NCI-H1105 treated with DMSO at 0.1 percent for 48 hours (cell line): ENCODE measurements around the gene CRYBB1.
"Not testable (repeated sequence)": the region's sequence is repeated elsewhere in the genome, so short reads cannot be mapped to it uniquely, and the experiment has no call there.

Experiments used
- DNase-seq: peaks from one replicate; lab custom pipeline; 2025; lab: John Stamatoyannopoulos, UW

Gene CRYBB1

DNA sequence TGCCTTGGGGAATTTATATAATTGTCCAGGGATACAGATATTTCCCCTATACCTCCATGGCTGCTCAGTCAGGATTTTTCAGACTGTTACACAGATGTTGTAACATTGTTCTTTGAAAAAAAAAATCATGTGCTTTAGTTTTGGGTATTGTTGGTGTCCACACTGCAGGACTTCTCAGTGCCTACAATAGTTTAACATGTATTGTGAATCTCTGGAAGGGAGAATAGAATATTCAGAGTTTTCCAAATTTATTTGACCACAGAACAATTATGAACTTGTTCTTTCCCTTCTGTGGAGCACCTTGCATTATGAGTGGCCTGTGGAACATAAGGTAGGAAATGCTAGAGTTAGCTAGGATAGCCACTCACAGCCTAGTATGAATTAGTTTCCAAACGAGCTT is 18.5 kb upstream of the CRYBB1 start:
- no peak for DNase-seq

DNA sequence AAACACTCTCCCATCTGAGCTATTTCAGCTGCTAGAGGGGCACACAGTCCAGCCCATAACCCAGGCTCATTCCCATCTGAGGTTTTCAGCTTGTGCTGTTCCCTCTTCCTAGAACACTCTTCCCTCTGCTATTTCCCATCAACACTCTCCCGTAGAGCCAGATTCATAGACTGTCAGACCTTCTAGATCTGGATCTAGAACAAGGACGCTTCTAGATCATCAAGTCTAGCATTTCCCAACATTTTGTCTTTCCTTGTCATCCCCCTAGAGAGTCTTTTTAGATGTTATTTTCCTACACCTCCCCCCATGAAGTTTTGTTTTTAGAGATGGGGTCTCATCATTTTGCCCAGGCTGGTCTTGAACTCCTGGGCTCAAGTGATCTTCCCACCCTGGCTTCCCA is 17.3 kb upstream of the CRYBB1 start:
- DNase-seq, result no peak

DNA sequence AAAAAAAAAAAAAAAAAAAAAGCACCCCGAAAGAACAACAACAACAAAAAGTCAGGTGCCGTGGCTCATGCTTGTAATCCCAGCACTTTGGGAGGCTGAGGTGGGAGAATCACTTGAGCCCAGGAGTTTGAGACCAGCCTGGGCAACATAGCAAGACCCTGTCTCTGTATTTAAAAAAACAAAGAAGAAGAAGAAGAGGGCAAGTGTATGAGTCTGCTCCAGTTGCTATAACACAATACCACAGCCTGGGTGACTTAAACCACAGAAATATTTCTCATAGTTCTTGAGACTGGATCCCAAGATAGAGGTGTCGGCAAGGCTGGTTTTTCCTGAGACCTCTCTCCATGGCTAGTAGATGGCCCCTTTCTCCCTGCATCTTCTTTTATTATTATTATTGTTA is 16.4 kb upstream of the CRYBB1 start:
- DNase-seq, result no peak

DNA sequence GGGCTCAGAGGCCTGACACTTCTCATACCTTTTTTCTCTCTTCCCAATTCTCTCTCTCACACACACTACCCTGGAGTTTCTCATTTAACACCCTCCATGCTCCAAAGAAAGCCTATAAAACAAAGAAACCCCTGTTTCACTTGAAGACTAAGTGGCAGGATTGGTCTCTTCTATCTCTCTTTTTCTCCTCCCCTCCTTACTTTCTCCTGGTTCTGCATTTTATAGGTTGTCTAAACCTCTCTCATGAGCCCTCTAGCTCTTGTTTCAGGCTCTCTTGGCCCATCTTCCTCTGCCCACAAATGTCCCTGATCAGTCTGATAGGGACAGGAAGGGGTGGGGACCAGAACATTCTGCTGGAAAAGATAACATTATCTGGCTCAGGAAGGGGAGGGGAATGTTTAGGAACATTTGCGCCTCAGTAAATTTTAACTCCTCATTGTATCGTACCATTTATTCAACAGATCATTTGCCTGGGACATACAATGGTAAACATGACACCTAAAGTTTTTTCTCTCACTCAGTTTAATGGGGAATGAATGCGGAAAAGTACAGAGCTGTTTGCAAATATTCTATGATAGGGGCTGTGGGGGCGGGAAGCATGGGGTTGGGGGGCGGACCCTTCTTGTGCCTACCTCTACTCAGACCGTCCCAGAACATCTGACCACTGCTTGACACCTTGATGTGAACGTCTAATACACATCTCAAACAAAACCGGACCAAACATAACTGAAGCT is 14.8 kb upstream of the CRYBB1 start:
- no peak for DNase-seq

DNA sequence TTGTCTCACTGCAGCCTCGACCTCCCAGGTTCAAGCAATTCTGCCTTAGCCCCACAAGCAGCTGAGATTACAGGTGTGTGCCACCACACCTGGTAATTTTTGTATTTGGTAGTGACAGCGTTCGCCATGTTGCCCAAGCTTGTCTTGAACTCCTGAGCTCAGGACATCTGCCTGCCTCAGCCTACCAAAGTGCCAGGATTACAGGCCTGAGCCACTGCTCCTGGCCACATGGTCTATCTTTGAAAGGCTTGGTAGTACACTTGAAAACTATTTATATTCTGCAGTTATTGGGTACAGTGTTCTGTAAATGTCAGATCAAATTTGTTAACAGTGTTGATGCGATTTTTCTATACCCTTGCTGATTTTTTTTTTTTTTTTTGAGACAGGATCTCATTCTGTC is 13.5 kb upstream of the CRYBB1 start:
- no peak for DNase-seq

DNA sequence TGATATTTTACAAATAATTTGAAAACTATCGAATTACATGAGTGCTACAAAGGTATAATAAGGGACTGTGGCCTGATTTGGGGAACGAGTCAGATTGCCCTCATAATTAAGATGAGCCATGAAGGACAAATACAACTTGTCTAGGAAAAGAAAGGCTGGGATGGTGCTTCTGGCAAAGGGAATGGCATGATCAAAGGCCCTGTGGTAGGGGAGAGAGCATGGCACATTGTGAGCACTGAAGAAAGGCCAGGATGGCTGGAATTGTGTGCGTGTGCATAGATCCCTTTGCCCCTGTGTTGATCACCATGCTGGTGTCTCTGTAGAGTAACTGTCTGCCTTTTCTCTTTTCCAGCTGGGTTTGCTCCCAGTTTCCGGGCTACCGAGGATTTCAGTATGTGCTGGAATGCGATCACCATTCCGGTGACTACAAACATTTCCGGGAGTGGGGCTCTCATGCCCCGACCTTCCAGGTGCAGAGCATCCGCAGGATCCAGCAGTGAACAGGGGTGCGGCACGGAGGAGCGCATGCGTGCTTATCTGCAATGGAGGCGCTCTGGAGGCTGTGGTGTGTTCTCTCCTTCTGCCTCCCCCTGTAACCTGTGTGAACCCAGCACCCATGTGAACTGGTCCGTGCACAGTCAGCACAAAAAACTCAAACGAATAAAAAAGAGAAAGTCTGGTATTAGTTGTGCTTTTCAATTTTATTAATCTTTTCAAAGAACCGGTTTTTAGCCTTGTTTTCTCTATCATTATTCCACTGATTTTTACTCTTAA is 12.3 kb upstream of the CRYBB1 start:
- DNase-seq, result no peak

DNA sequence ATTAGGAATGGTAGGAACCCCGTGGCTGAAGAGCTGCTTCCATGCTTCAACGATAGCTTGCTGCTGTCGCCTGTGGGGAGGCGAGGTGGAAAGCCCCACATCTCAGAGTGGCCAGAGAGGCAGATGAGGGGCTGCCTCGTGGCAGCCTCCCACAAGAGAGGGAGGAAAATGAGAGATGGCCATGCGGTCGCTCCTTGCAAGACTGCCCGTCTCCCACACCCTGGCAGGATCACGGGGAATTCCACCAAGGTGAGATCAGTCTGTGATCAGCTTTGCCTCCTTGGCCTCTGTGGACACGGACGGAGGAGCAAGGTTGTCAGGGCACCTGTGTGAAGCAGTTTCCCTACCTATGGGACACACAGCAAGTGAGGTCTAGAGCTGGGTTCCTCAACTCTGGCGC is 7.0 kb upstream of the CRYBB1 start:
- DNase-seq, result no peak

DNA sequence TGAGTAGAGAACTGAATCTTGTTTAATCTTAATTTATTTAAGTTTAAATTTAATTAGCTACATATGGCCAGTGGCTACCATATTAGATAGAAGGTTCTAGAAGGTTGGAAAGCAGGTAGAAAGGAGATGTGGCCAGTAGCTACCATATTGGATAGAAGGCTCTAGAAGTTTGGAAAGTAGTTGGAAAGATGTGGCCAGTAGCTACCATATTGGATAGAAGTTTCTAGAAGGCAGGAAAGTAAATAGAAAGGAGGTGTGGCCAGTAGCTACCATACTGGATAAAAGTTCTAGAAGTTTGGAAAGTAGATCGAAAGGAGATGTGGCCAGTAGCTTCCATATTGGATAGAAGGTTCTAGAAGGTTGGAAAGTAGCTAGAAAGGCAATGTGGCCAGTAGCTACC is 6.2 kb upstream of the CRYBB1 start:
- DNase-seq, result no peak

DNA sequence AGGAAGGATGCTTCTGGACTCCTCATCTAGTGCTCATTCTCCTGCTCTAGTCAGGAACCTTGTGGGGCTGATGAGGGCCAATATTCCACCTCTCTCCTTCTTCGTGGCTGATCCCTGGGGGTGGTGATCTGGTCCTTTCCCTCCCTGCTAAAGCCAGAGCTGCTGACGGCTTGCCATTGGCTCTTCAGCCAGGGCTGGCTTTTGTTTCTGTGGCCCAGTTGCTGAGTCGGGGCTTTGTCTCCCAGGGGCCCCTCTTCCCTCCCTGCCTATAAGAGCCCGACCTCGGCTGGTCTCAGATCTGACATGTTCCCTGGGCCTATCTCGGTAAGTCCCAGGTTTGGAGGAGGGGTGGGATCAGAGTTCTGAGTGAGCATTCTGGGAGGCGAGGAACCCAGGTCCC is 3.8 kb upstream of the CRYBB1 start, which contains the start of gene CRYBA4:
Gene CRYBA4 (plus strand): TSS at position 301 of the 400 bp plus-strand sequence. CDS start 634 bp downstream, outside the sequence.
- no peak for DNase-seq

DNA sequence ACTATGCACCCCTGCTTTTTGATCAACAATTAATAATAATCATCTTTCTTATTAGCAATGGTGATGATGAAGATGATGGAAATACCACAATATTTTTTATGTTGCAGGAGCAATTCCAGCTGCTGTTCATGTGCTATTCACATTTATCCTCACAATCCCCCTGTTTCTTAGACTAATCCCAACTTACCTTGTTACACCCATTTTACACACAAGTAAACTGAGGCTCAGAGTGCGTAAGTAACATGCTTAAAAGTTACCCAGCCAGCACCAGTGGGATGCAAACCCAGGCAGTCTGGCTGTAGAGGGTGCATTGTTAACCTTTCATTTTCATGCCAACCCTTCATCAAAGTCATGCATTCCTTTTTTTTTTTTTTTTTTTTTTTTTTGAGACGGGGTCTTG is 2.4 kb upstream of the CRYBB1 start:
- DNase-seq, result no peak

DNA sequence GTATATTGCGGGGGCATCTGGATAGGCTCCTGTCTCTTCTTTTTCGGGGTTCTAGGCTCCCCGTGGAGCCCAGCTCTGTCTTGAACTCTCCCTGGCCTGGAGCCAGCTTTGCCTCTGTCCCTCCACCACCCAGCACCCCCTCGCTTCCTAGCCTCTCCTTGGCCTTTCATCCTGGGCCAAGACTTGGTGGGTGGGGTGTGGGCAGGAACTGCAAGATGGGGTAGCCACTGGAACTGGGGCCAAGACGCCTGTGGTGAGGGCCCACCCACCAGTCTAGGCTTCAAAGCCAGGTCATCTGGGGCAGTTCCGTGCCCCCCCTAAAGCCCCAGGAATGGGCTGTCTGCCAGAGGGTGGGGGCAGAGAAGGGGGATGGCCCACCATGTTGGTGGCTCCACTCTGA is 1.7 kb upstream of the CRYBB1 start:
- no peak for DNase-seq

DNA sequence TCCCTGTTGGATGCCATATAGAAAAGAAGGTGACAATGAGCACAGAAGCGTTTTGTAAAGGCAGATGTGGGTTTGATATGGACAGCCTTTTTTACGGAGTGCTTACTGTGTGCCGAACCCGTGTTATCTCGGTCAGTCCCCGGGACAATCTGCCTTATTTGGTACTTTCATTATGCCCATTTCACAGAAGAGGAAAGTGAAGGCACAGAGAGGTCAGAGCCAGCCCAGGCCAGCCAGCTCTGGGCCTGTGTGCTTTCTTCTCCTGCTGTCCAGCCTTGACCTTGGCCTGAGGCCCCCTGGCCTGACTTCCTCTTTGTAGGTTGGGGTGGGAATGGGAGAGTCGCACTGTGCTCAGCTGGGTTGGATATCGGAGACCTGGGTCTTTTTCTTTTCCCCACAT is 628 bp upstream of the CRYBB1 start:
- no peak for DNase-seq

DNA sequence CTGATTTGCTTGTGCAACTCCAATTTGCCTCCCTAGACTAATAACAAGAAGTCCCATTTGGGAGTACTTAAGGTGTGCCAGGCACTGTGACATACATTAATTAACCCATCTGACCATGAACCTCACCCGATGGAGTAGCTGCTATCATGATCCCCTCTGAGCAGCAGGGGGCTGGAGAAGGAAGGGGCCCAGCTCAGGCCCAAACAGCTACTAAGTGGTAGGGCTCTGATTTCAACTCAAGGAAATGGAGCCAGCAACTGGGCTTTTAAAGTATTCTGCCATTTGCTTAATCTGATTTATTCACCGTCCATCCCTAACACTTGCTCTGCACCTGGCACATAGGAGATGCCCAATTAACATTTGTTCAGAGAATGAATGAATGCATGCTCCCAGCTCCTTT is 1.2 kb downstream of the CRYBB1 start:
- DNase-seq, result no peak

DNA sequence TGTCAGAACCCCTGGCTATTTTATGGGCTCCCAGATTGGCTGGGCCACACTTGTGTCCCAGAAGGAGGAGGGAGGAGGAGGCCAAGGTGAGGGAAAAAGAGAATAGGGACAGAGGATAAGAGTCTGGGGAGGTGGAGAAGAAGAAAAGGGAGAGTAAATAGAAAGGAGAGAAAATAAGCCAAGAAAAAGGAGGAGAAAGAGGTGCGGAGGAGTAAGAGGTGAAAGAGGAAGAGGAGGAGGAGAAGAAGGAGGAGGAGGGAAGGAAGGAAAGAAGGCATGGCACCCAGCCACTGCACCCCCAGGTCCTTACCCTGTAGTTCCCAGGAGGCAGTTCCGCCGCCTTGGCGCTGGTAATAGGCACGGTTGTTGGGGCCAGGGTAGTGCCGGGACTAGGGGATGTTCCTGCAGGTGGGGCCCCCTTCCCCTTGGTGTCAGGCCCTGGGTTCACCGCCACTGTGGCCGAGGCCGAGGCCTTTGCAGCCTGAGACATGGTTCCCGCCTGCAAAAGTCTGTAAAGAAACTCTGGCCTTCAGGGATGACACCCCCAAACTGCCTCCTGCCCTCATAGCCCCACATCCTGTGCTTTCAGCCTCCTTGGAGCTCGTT is 1.9 kb downstream of the CRYBB1 start:
- no peak for DNase-seq

DNA sequence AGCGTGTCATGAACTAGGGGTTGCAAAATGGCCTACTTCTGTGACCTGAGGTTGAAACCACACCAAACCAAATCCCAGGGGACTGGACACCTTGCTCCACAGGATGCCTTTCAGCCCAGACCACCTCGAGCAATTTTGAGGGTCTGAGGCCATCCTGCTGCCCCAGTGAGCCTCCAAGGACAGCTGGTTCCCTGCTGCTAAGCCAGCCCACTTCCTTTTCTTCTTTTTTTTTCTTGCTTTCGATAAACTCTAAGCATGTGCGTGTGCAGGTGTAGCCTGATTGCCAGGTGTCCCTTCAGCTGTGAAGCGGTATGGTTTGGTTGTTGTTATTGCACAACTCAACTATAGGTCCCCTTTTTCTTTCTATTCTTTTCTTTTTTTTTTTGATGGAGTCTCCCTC is 2.7 kb downstream of the CRYBB1 start:
- no peak for DNase-seq

DNA sequence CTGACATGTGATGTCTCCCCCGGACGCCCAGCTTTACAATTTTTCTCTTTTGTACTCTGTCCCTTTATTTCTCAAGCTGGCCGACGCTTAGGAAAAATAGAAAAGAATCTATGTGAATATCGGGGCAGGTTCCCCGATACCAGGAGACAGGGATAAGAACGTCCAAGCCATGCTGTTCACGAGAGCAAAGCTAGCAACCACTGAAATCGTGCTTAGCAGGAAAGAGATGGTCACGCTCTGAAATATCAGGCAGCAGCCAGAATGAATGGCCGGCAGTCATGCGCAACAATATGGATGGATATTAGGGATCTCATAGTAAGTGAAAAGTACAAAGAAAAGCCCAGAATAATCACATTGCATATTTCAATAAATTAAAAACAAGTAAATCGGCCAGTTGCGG is 3.5 kb downstream of the CRYBB1 start:
- no peak for DNase-seq

DNA sequence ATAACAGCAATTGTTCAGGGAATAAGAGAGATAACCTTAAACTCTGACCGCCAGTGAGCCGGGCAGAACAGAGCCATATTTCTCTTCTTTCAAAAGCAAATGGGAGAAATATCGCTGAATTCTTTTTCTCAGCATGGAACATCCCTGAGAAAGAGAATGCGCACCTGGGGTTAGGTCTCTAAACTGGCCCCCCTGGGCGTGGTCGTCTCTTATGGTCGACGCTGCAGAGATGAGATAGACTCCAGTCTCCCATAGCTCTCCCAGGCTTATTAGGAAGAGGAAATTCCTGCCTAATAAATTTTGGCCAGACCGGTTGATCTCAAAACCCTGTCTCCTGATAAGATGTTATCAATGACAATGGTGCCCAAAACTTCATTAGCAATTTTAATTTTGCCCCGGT is 4.1 kb downstream of the CRYBB1 start:
- not testable (repeated sequence) for DNase-seq

DNA sequence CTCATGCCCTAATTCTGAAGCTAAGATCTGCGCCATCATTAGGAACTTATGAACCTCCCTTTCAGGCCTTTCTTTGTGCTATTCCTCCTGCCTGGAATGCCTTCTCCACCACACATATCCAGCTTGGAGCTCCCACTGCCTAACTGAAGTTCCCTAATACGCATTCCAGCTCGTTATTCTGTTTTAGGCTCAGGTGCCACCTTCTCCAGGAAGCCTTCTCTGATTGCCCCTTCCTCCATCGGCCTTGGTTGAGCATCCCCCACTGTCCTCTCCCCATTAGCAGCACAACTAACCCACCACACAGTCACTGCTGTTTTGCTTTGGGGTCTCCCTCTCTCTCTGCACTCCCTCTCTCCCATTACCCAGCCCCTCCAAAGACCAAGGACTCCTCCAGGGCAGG is 5.2 kb downstream of the CRYBB1 start:
- no peak for DNase-seq

DNA sequence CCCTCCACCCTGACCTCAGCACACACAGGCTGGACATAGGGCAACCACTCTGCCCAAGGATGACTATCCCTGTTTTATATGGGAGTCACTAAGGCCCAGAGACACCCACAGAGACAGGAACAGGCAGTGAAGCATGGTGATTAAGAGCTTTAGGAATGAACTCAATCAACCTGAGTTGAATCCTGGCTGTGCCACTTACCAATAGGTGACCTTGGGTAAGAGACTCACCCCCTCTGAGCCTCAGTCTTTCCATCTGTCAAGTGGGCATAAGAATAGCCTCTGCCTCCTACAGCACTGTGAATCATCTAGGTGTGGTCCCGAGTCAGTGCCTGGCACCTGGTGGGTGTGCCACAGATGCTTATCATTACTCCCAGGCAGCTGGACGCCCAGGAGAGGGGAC is 6.8 kb downstream of the CRYBB1 start:
- DNase-seq, result no peak

DNA sequence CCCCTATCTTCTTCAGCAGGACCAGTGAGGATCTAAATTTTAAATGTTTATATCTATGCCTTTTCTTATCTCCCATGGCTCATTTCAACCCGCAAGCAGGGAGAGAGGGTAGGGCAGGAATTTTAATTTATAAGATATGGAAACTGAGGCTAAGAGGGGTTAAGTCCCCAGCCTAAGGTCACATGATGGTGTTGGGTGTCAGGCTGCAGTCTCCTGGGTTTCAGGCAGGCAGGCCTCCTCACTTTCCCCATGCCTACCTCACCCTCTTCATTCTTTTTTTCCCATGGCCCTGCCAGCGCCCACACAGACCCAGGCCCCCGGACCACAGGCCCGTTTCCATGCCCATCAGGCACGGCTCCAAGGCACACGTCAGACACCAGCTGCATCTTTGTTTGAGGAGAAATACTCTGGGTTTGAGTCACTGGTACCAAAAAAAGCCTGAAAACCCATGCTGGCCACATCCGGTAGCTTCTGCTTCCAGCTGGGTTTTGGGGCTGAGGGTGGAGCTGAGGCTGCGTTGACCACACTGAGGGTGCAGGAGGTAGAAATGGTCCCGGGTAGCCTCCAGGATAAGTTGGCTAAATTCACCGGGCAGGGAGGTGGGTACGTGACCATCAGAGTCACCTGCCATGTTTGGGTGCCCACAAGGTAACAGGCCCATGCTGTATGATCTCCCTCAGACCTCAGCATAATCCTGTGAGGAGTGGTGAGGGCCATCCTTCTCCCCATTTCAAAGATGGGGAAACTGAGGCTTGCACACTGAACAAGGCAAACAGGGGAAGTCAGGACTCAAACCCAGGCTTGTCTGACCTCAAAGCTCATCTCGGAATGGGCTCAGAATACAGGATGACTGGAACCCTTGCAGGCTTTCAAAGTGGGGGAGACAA is 7.5 kb downstream of the CRYBB1 start:
- DNase-seq, result no peak

DNA sequence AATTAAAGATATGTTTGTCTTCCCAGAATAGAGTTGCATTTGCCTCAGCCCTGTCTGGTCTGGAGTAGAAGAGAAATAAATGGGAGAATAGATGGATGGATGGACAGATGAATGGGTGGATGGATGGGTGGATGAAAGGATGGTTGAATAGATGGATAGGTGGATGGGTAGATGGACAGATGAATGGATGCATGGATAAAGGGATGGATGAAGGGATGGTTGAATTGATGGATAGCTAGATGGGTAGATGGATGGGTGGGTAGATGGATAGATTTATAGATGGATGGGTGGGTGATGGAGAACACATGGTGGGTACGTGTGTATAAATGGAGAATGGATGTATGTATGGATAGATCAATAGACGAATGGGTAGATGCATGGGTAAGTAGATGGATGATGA is 8.5 kb downstream of the CRYBB1 start:
- DNase-seq, result no peak

DNA sequence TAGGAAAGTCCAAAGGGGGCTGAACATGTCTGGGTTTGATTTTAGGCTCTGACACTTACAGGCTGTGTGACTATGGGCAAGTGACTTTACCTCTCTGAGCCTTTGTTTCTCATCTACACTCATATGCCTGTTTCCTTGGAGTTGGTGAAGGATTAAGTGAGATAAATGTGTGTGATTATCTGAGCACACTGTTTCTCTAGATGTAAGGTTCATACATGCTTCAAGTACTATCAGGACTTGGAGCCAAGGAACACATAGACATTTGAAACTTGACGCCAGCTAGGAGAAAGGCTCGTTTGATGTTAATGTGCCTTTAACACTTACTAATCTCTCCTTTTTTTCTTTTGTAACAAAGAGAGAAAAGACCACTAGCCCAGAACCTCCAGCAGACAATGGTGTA is 9.7 kb downstream of the CRYBB1 start:
- no peak for DNase-seq
